ENCODE measurements around the gene LRRFIP2. TPM values are rescaled to one million over a fixed set of nuclear protein-coding genes. Genes with fewer than 3 reads are reported as not detected.

The LRRFIP2 gene
- total RNA-seq, 4 donors from 2014 or later, result 152 to 166 (median 152) TPM

DNA sequence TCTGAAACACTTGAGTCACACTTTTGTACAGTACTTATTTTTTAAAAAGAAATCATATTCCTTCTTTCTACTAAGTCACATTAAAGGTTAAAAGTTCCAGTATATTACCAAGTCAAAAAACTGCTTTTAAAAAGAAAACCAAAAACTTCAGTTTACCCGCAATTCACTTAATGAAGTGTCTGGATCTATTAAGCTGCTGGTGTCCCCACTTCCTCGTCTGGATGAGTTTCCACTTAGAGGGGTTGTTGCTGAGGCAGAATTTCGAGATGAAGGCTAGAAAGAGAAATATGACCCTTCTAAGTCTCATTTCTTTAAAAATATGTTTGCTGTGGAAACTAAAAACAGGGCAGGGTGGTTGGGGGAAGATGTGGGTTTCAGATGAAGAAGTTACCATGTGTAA is 79.7 kb downstream of the LRRFIP2 start:
- no peak for DNase-seq
- Histone ChIP-seq H3K36me3 (peaks cover 0 to 45% (median 0%) of the 10 kb centered on the region in 3 donors), H3K4me1 (no peaks in the 10 kb centered on the region), H3K4me3 (no peak overlapping the region), H3K27ac (no peak overlapping the region), H3K27me3 (no peaks in the 10 kb centered on the region), H3K9me3 (no peaks in the 10 kb centered on the region)
- no peak for TF ChIP-seq POLR2A (IDR thresholded peaks at IDR 0.05)
- TF ChIP-seq, protein P1, sequence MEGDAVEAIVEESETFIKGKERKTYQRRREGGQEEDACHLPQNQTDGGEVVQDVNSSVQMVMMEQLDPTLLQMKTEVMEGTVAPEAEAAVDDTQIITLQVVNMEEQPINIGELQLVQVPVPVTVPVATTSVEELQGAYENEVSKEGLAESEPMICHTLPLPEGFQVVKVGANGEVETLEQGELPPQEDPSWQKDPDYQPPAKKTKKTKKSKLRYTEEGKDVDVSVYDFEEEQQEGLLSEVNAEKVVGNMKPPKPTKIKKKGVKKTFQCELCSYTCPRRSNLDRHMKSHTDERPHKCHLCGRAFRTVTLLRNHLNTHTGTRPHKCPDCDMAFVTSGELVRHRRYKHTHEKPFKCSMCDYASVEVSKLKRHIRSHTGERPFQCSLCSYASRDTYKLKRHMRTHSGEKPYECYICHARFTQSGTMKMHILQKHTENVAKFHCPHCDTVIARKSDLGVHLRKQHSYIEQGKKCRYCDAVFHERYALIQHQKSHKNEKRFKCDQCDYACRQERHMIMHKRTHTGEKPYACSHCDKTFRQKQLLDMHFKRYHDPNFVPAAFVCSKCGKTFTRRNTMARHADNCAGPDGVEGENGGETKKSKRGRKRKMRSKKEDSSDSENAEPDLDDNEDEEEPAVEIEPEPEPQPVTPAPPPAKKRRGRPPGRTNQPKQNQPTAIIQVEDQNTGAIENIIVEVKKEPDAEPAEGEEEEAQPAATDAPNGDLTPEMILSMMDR (IDR thresholded peaks at IDR 0.05), result no peak

DNA sequence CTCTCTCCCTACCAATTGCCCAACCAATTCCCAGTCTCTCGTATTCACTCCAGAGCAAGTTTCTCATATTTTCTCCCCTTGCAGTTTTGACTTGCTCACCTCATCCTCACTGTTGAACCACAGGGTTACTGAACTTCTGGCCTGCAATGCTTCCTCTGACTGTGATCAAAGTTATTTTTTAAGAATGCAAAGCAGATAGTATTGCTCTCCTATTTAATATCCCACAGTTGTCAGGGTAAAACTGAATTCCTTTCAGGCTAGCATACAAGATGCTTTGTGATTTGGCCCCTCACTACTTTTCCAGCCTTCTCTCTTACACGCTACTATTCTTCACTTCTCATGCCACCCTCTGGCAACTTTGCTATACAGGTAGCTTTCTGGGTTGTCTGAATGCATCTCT is 80.9 kb downstream of the LRRFIP2 start:
- DNase-seq, result no peak
- TF ChIP-seq, protein P1 (IDR thresholded peaks at IDR 0.05), result no peak
- TF ChIP-seq POLR2A (IDR thresholded peaks at IDR 0.05), result no peak
- peaks cover 0 to 46% (median 0%) of the 10 kb centered on the region in 3 donors for H3K36me3 ChIP-seq

DNA sequence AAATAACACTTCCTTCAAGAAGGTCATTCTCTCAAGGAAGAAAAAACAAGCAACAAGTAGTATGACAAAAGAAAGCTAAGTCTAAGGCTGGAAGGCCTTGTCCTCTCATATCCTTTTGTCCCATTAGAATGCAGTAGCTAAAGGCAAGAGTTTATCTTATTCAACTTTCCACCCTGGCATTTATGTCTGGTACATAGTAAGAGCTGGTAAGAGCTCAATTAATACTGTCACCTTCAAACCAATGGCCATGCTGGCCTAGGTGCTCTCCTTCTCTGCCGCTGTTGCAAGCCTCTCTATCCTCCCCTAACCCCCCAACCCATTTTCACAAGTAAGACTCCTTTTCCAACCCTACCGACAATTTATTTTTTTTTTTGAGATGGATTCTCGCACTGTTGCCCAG is 81.9 kb downstream of the LRRFIP2 start:
- no peaks in the 10 kb centered on the region for H3K4me1 ChIP-seq
- no peaks in the 10 kb centered on the region for H3K9me3 ChIP-seq
- DNase-seq, result no peak
- TF ChIP-seq, protein P1 (IDR thresholded peaks at IDR 0.05), result no peak
- no peak for TF ChIP-seq POLR2A (IDR thresholded peaks at IDR 0.05)
- peaks cover 0 to 56% (median 0%) of the 10 kb centered on the region in 3 donors for H3K36me3 ChIP-seq
- no peaks in the 10 kb centered on the region for H3K27me3 ChIP-seq
- H3K27ac ChIP-seq, result no peak overlapping the region
- H3K4me3 ChIP-seq, result no peak overlapping the region

More for the DNA sequence above, 80.9 kb downstream of the LRRFIP2 start:
- Histone ChIP-seq H3K27me3 (no peaks in the 10 kb centered on the region), H3K27ac (no peak overlapping the region), H3K4me1 (no peaks in the 10 kb centered on the region), H3K9me3 (no peaks in the 10 kb centered on the region), H3K4me3 (no peak overlapping the region)

DNA sequence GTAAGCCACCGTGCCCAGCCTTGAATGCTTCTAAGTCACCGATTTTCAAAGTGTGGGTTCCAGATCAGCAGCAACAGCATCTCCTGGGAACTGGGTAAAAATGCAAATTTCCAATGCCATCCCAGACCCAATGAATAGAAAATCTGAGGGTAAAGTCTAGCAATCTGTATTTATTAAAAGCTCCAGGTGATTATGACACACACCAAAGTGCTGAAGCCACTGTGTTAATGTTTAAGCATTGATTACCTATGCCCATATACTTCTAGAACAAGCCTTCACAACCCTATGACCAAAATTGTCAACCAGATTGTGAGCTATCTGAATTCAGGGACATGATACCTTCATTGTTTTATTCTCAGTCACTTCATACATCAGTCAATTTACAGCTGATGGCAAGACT is 86.5 kb downstream of the LRRFIP2 start:
- TF ChIP-seq POLR2A (IDR thresholded peaks at IDR 0.05), result no peak
- TF ChIP-seq, protein P1 (IDR thresholded peaks at IDR 0.05), result no peak
- DNase-seq, result no peak
- Histone ChIP-seq H3K27ac (no peak overlapping the region), H3K4me3 (no peak overlapping the region), H3K36me3 (peaks cover 0 to 48% (median 0%) of the 10 kb centered on the region in 3 donors), H3K27me3 (no peaks in the 10 kb centered on the region), H3K4me1 (no peaks in the 10 kb centered on the region), H3K9me3 (no peaks in the 10 kb centered on the region)

DNA sequence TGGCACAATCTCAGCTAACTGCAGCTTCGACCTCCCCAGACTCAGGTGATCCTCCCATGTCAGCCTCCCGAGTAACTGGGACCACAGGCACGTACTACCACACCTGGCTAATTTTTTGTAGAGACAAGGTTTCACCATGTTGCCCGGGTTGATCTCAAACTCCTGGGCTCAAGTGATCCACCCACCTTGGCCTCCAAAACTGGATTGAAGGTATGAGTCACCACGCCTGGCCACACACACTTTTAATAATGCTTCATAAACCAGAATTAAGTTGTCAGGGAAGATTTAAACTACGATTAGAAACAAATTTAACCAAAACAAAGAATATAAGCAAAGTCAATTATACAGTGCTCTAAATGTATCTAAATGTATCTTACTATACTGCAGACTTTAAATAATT is 87.5 kb downstream of the LRRFIP2 start:
- Histone ChIP-seq H3K27ac (no peak overlapping the region), H3K36me3 (peaks cover 0 to 56% (median 0%) of the 10 kb centered on the region in 3 donors), H3K4me1 (no peaks in the 10 kb centered on the region), H3K9me3 (no peaks in the 10 kb centered on the region), H3K27me3 (no peaks in the 10 kb centered on the region), H3K4me3 (no peak overlapping the region)
- no peak for DNase-seq
- TF ChIP-seq, protein P1 (IDR thresholded peaks at IDR 0.05), result no peak
- no peak for TF ChIP-seq POLR2A (IDR thresholded peaks at IDR 0.05)

DNA sequence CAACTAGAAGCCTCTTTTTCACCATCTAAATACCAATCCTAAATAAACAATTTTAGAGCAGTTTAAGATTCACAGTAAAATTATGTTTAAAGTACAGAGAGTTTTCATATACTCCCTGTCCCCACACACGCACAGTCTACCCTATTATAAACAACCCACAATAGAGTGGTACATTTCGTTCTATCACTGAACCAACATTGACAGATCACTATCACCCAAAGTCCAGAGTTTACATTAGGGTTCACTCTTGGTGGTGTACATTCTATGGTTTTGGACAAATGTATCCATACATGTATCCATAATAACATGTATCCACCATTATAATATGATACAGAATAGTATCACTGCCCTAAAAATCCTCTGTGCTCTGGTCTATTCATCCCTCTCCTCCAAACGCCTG is 92.1 kb downstream of the LRRFIP2 start:
- no peaks in the 10 kb centered on the region for H3K4me1 ChIP-seq
- peaks cover 0 to 58% (median 0%) of the 10 kb centered on the region in 3 donors for H3K36me3 ChIP-seq
- no peaks in the 10 kb centered on the region for H3K27me3 ChIP-seq
- H3K4me3 ChIP-seq, result no peak overlapping the region
- no peaks in the 10 kb centered on the region for H3K9me3 ChIP-seq
- no peak overlapping the region for H3K27ac ChIP-seq
- TF ChIP-seq, protein P1 (IDR thresholded peaks at IDR 0.05), result no peak
- TF ChIP-seq POLR2A (IDR thresholded peaks at IDR 0.05), result no peak
- no peak for DNase-seq
